ENCODE data around the gene MAML3.

Gene MAML3

GRCh38 chr4:139761461-139761860 lies 392.5 kb downstream of the MAML3 start:
- no peak for DNase-seq (ENCODE audit: low read depth in 2 of 2)

- no peak for DNase-seq (ENCODE audit: low read depth in 2 of 2)
Observed at GRCh38 chr4:139760567-139760966, 393.4 kb downstream of the MAML3 start.

GRCh38 chr4:139759097-139759496 lies 394.9 kb downstream of the MAML3 start:
- DNase-seq (ENCODE audit: low read depth in 2 of 2) = no peak

GRCh38 chr4:139756391-139757180 lies 397.4 kb downstream of the MAML3 start:
- no peak for DNase-seq (ENCODE audit: low read depth in 2 of 2)

- DNase-seq (ENCODE audit: low read depth in 2 of 2) = no peak
Observed at GRCh38 chr4:139754938-139755337, 399.0 kb downstream of the MAML3 start.

GRCh38 chr4:139753686-139754085 lies 400.3 kb downstream of the MAML3 start:
- no peak for DNase-seq (ENCODE audit: low read depth in 2 of 2)

- no peak for DNase-seq (ENCODE audit: low read depth in 2 of 2)
Observed at GRCh38 chr4:139749835-139750498, 404.0 kb downstream of the MAML3 start.

- no peak for DNase-seq (ENCODE audit: low read depth in 2 of 2)
Observed at GRCh38 chr4:139749338-139749737, 404.6 kb downstream of the MAML3 start.

- no peak for DNase-seq (ENCODE audit: low read depth in 2 of 2)
Observed at GRCh38 chr4:139746431-139747171, 407.4 kb downstream of the MAML3 start.

- no peak for DNase-seq (ENCODE audit: low read depth in 2 of 2)
Observed at GRCh38 chr4:139745111-139745639, 408.8 kb downstream of the MAML3 start.

GRCh38 chr4:139744232-139744631 lies 409.8 kb downstream of the MAML3 start:
- DNase-seq (ENCODE audit: low read depth in 2 of 2) = no peak

GRCh38 chr4:139743027-139743426 lies 411.0 kb downstream of the MAML3 start:
- DNase-seq (ENCODE audit: low read depth in 2 of 2) = no peak

- DNase-seq (ENCODE audit: low read depth in 2 of 2) = no peak
Observed at GRCh38 chr4:139740531-139741041, 413.4 kb downstream of the MAML3 start.

- DNase-seq (ENCODE audit: low read depth in 2 of 2) = no peak
Observed at GRCh38 chr4:139740121-139740520, 413.9 kb downstream of the MAML3 start.

GRCh38 chr4:139738846-139739613 lies 415.0 kb downstream of the MAML3 start:
- no peak for DNase-seq (ENCODE audit: low read depth in 2 of 2)

- DNase-seq (ENCODE audit: low read depth in 2 of 2) = no peak
Observed at GRCh38 chr4:139736661-139737060, 417.3 kb downstream of the MAML3 start.

GRCh38 chr4:139736274-139736660 lies 417.7 kb downstream of the MAML3 start:
- no peak for DNase-seq (ENCODE audit: low read depth in 2 of 2)

GRCh38 chr4:139735381-139736273 lies 418.4 kb downstream of the MAML3 start:
- no peak for DNase-seq (ENCODE audit: low read depth in 2 of 2)

- peak in 1 of 2 donors; percentile 25 for DNase-seq (ENCODE audit: low read depth in 2 of 2)
Observed at GRCh38 chr4:139734875-139735380, 419.1 kb downstream of the MAML3 start.

Measured in stimulated activated CD4-positive, alpha-beta T cell treated with anti-CD3 and anti-CD28 coated beads, Interleukin-1b, Interleukin-23, amount 100 ng/mL, for 1 hour (primary cell).